H9 (cell line): ENCODE measurements around the gene CD164. TPM values are rescaled to one million over a fixed set of nuclear protein-coding genes. Genes with fewer than 3 reads are reported as not detected.

Experiments
- DNase-seq: peaks from one replicate; pipeline ENCODE4 v3.0.0-alpha.2; 2017
- H2AFZ ChIP-seq: one replicate; pipeline ENCODE4 v1.6.1; 2013; ENCODE audit warnings: mild to moderate bottlenecking, low read length, control low read depth, moderate library complexity
- H2AK5ac ChIP-seq: 2 replicates; pipeline ENCODE4 v1.6.1; 2013; ENCODE audit warnings: low read length, control low read depth, mixed read lengths; ENCODE audit not compliant: insufficient read length
- H2BK120ac ChIP-seq: one replicate; pipeline ENCODE4 v1.6.1; 2013; ENCODE audit warnings: low read depth, mild to moderate bottlenecking, low read length, control low read depth, inconsistent platforms; ENCODE audit not compliant: poor library complexity, severe bottlenecking
- H2BK12ac ChIP-seq: 2 replicates; pipeline ENCODE4 v1.6.1; 2013; ENCODE audit warnings: low read length, control low read depth, mixed read lengths, low read depth; ENCODE audit not compliant: insufficient read length
- H2BK15ac ChIP-seq: 2 replicates; pipeline ENCODE4 v1.6.1; 2013; ENCODE audit warnings: low read depth, low read length, control low read depth
- H2BK20ac ChIP-seq: one replicate; pipeline ENCODE4 v1.6.1; 2013; ENCODE audit warnings: low read depth, mild to moderate bottlenecking, low read length, control low read depth, inconsistent platforms; ENCODE audit not compliant: poor library complexity, severe bottlenecking
- H2BK5ac ChIP-seq: 2 replicates; pipeline ENCODE4 v1.6.1; 2013; ENCODE audit warnings: low read length, control low read depth, mixed read lengths; ENCODE audit not compliant: insufficient read length
- H3K14ac ChIP-seq: 2 replicates; pipeline ENCODE4 v1.6.1; 2013; ENCODE audit warnings: low read length, control low read depth; ENCODE audit not compliant: insufficient read depth
- H3K18ac ChIP-seq: 2 replicates; pipeline ENCODE4 v1.6.1; 2013; ENCODE audit warnings: low read depth, mild to moderate bottlenecking, mixed read lengths, low read length, control low read depth; ENCODE audit not compliant: insufficient read length
- H3K23ac ChIP-seq: 2 replicates; pipeline ENCODE4 v1.6.1; 2013; ENCODE audit warnings: low read length, control low read depth, mixed read lengths, low read depth; ENCODE audit not compliant: insufficient read length
- H3K23me2 ChIP-seq: 2 replicates; pipeline ENCODE4 v1.6.1; 2013; ENCODE audit warnings: low read depth, mild to moderate bottlenecking, mixed read lengths, low read length, control low read depth; ENCODE audit not compliant: insufficient read length, poor library complexity, severe bottlenecking
- H3K27ac ChIP-seq: 2 replicates; pipeline ENCODE4 v1.5.1; 2013; ENCODE audit warnings: low read length, control low read depth, mixed read lengths, low read depth; ENCODE audit not compliant: insufficient read length
- H3K27me3 ChIP-seq: 2 replicates; pipeline ENCODE4 v1.6.1; 2013; ENCODE audit warnings: low read length, control low read depth, inconsistent platforms; ENCODE audit not compliant: insufficient read depth
- H3K4ac ChIP-seq: 2 replicates; pipeline ENCODE4 v1.6.1; 2013; ENCODE audit warnings: low read depth, mild to moderate bottlenecking, control low read depth, inconsistent platforms, low read length, moderate library complexity
- H3K4me1 ChIP-seq: 2 replicates; pipeline ENCODE4 v1.6.1; 2013; ENCODE audit warnings: low read length, control low read depth, inconsistent platforms; ENCODE audit not compliant: insufficient read depth
- H3K4me2 ChIP-seq: 2 replicates; pipeline ENCODE4 v1.6.1; 2013; ENCODE audit warnings: low read length, control low read depth, mixed read lengths; ENCODE audit not compliant: insufficient read length, insufficient read depth
- H3K56ac ChIP-seq: 2 replicates; pipeline ENCODE4 v1.6.1; 2013; ENCODE audit warnings: low read depth, mild to moderate bottlenecking, mixed read lengths, low read length, control low read depth; ENCODE audit not compliant: insufficient read length
- H3K79me1 ChIP-seq: 2 replicates; pipeline ENCODE4 v1.6.1; 2013; ENCODE audit warnings: low read depth, mild to moderate bottlenecking, moderate library complexity, low read length, control low read depth, inconsistent platforms; ENCODE audit not compliant: insufficient read depth, poor library complexity, severe bottlenecking
- H3K79me2 ChIP-seq: 2 replicates; pipeline ENCODE4 v1.6.1; 2013; ENCODE audit warnings: low read length, control low read depth, inconsistent platforms; ENCODE audit not compliant: insufficient read depth
- H3K9ac ChIP-seq: 2 replicates; pipeline ENCODE4 v1.6.1; 2013; ENCODE audit warnings: low read length, control low read depth, mixed read lengths; ENCODE audit not compliant: insufficient read length; ENCODE audit errors: extremely low read depth
- H3K9me3 ChIP-seq: one replicate; pipeline ENCODE4 v1.6.1; 2013; ENCODE audit warnings: low read depth, low read length, inconsistent platforms; ENCODE audit not compliant: control insufficient read depth
- H3T11ph ChIP-seq: one replicate; pipeline ENCODE4 v1.6.1; 2013; ENCODE audit warnings: mild to moderate bottlenecking, low read length, control low read depth, inconsistent platforms
- H4K20me1 ChIP-seq: one replicate; pipeline ENCODE4 v1.6.1; 2013; ENCODE audit not compliant: control insufficient read depth, insufficient read length, insufficient read depth
- H4K5ac ChIP-seq: 2 replicates; pipeline ENCODE4 v1.6.1; 2013; ENCODE audit warnings: low read depth, mild to moderate bottlenecking, mixed read lengths, low read length, control low read depth; ENCODE audit not compliant: insufficient read length
- H4K8ac ChIP-seq: replicated peaks from 2 replicates; pipeline ENCODE4 v1.6.1; 2013; ENCODE audit warnings: low read length, control low read depth, mixed read lengths, low read depth; ENCODE audit not compliant: insufficient read length
- H4K91ac ChIP-seq: 2 replicates; pipeline ENCODE4 v1.6.1; 2013; ENCODE audit warnings: low read depth, mild to moderate bottlenecking, moderate library complexity, mixed read lengths, low read length, control low read depth; ENCODE audit not compliant: insufficient read length
- H3K27ac Mint-ChIP-seq, 3 experiments: 2 replicates in 2 of 3; 3 replicates in 1 of 3; pipeline ENCODE4 v1.8.0; 2020 to 2021; ENCODE audit warnings: mixed read lengths in 3 of 3, mild to moderate bottlenecking in 1 of 3, moderate library complexity in 1 of 3
- H3K27me3 Mint-ChIP-seq: 2 replicates; pipeline ENCODE4 v1.8.0; 2021; ENCODE audit warnings: low read depth, mild to moderate bottlenecking, moderate library complexity, mixed read lengths
- H3K36me3 Mint-ChIP-seq, 3 experiments: 2 replicates in 2 of 3; 3 replicates in 1 of 3; pipeline ENCODE4 v1.8.0; 2020 to 2021; ENCODE audit warnings: low read depth in 3 of 3, mixed read lengths in 3 of 3; ENCODE audit not compliant: insufficient read depth in 1 of 3
- H3K4me1 Mint-ChIP-seq, 2 experiments: 2 replicates each; pipeline ENCODE4 v1.8.0; 2020; ENCODE audit warnings: mixed read lengths in 2 of 2
- H3K4me3 Mint-ChIP-seq, 2 experiments: 2 replicates in 1 of 2; 3 replicates in 1 of 2; pipeline ENCODE4 v1.8.0; 2020 to 2021; ENCODE audit warnings: mild to moderate bottlenecking in 2 of 2, mixed read lengths in 2 of 2, moderate library complexity in 1 of 2
- H3K9me3 Mint-ChIP-seq, 2 experiments: 2 replicates in 1 of 2; 3 replicates in 1 of 2; pipeline ENCODE4 v1.8.0; 2020; ENCODE audit warnings: mild to moderate bottlenecking in 2 of 2, mixed read lengths in 2 of 2, moderate library complexity in 1 of 2
- CTCF ChIP-seq: fragments of 200-600 bp; sonication (generic); conservative IDR thresholded peaks from 3 replicates; pipeline ENCODE4 v1.8.0; 2021; ENCODE audit warnings: antibody characterized with exemption, mild to moderate bottlenecking
- WGBS: extraction: QIAGEN DNeasy Blood & Tissue Kit; methylation state at CpG from one replicate; pipeline ENCODE4 v1.1.7; 2013; ENCODE audit warnings: missing lambda C conversion rate, low lambda C conversion rate, mixed read lengths; ENCODE audit not compliant: insufficient read length; ENCODE audit errors: extremely low coverage; 5-methylcytosine and 5-hydroxymethylcytosine counted together
- total RNA-seq: library from RNA; stranded (reverse); gene quantifications from 2 replicates; pipeline ENCODE4 v1.2.1, GENCODE V29; 2021

Gene CD164
- total RNA-seq, 1 experiment from 2014 or later: 130 TPM

- H3K56ac ChIP-seq: no peak overlapping the region
- no peak overlapping the region for H3K9ac ChIP-seq
- Mint-ChIP-seq H3K4me1 (peaks cover 0 to 4% of the 10 kb centered on the region in 2 experiments; a peak in 3 of 4 replicates), H3K9me3 (peaks cover 3 to 4% of the 10 kb centered on the region in 2 experiments; a peak in 3 of 5 replicates), H3K4me3 (no peak overlapping the region), H3K36me3 (peaks cover 4 to 16% (median 9%) of the 10 kb centered on the region in 3 experiments), H3K27me3 (no peaks in the 10 kb centered on the region), H3K27ac (no peak overlapping the region)
- H2AFZ ChIP-seq: no peak overlapping the region
- no peak overlapping the region for H2AK5ac ChIP-seq
- H2BK5ac ChIP-seq: no peak overlapping the region
- no peak overlapping the region for H3K23ac ChIP-seq
- H3K4me1 ChIP-seq: no peaks in the 10 kb centered on the region
- no CpG with 5 or more reads among the region's 5 CpGs for WGBS
- DNase-seq: no peak
- no peak overlapping the region for H3K4ac ChIP-seq
- no peak overlapping the region for H3K18ac ChIP-seq
- no peak overlapping the region for H3K14ac ChIP-seq
- no peak overlapping the region for H3K27ac ChIP-seq
- H4K8ac ChIP-seq: no peak overlapping the region
- no peaks in the 10 kb centered on the region for H3K27me3 ChIP-seq
- H3K9me3 ChIP-seq: peaks cover 3% of the 10 kb centered on the region
- H3K23me2 ChIP-seq: no peaks in the 10 kb centered on the region
- H2BK20ac ChIP-seq: no peak overlapping the region
- H2BK15ac ChIP-seq: no peak overlapping the region
- no peak for TF ChIP-seq CTCF
- no peak overlapping the region for H3K4me2 ChIP-seq
- H3K79me2 ChIP-seq: no peaks in the 10 kb centered on the region
- H3T11ph ChIP-seq: no peak overlapping the region
- H4K20me1 ChIP-seq: no peaks in the 10 kb centered on the region
- H4K91ac ChIP-seq: no peak overlapping the region
- no peak overlapping the region for H4K5ac ChIP-seq
- H2BK120ac ChIP-seq: no peak overlapping the region
- no peaks in the 10 kb centered on the region for H3K79me1 ChIP-seq
- no peak overlapping the region for H2BK12ac ChIP-seq
Measured at GRCh38 chr6:109351231-109352130, 30.8 kb downstream of the CD164 start.
